ENCODE measurements around the gene KCNQ2.

Gene KCNQ2

DNA sequence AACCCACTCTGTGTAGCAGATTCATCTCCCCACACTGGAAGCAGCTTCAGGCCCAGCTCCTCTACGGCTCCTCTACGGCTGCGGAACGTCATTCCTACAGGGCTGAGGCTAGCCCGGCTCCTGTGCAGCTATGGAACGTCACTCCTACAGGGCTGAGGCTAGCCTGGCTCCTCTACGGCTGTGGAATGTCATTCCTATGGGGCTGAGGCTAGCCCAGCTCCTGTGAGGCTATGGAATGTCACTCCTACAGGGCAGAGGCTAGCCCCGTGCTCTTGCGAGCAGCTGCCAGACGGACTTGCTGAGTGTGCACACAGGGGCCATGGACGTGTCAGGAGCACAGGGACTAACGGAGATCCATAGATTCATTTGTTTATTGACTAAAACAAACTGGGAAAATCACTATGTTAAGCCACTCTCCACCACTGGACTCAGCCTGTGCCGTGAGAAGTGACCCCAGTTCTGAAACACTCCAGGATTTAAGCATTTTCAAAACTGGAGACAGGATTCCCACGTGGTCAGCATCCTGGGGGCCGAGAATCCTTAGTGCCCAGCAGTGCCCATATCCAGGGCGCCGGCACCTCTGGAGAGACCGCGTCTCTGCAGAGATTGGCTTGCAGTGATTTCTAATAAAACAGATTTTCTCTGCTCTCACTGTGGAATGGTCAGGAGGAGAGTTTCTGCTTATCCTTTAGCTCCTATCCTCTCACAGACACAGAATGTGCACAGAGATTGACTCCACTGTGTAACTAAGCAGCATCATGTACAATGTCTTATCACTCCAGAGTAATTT, 5.0 kb downstream of the KCNQ2 start:
- no peaks in the 10 kb centered on the region for H4K20me1 ChIP-seq (ENCODE audit: insufficient read depth, low read length)
- no peaks in the 10 kb centered on the region for H3K36me3 ChIP-seq (ENCODE audit: insufficient read depth, low read length)
- no peak overlapping the region for H3K4me2 ChIP-seq (ENCODE audit: low read length)

DNA sequence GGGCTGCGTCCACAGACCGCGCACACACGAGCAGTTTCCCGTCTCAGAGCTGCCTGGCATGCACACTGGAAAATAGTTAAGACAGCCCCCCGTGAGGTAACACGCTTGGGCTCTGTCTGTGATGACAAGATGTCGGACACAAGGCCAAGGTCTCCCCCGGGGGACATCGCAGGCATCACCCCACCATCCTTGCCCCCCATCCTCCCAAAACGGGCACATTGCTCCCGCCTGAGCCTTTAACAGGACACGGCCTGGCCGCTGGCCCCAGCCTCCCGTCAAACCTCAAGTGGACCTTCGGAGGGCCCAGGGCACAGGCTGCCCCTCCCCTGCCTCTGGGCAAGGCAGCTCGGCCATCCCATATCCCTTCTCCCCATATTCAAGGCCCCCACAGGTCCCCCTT, 5.6 kb downstream of the KCNQ2 start:
- H2AFZ ChIP-seq (ENCODE audit: low read length), result no peak overlapping the region
- H3K36me3 ChIP-seq (ENCODE audit: insufficient read depth, low read length), result no peaks in the 10 kb centered on the region
- no peak overlapping the region for H3K9ac ChIP-seq (ENCODE audit: low read length)
- no peaks in the 10 kb centered on the region for H3F3A ChIP-seq (ENCODE audit: insufficient read depth, low read length)
- no peaks in the 10 kb centered on the region for H3K79me2 ChIP-seq (ENCODE audit: insufficient read depth, low read length)
- H3K9me3 ChIP-seq (ENCODE audit: low read length), result no peaks in the 10 kb centered on the region
- no peak overlapping the region for H3K4me2 ChIP-seq (ENCODE audit: low read length)
- H3K4me1 ChIP-seq (ENCODE audit: insufficient read depth, low read length, severe bottlenecking), result no peaks in the 10 kb centered on the region
- H3K27me3 ChIP-seq (ENCODE audit: insufficient read depth, low read length), result peaks cover 8% of the 10 kb centered on the region; the same call in 1 of the 2 replicates
- H3K4me3 ChIP-seq (ENCODE audit: low read depth, low read length, poor library complexity, severe bottlenecking), result no peak overlapping the region
- no peaks in the 10 kb centered on the region for H3K9me2 ChIP-seq (ENCODE audit: low read depth, low read length)
- H3K27ac ChIP-seq (ENCODE audit: low read depth, low read length, poor library complexity, severe bottlenecking), result no peak overlapping the region
- no peaks in the 10 kb centered on the region for H4K20me1 ChIP-seq (ENCODE audit: insufficient read depth, low read length)
- TF ChIP-seq, protein P1, sequence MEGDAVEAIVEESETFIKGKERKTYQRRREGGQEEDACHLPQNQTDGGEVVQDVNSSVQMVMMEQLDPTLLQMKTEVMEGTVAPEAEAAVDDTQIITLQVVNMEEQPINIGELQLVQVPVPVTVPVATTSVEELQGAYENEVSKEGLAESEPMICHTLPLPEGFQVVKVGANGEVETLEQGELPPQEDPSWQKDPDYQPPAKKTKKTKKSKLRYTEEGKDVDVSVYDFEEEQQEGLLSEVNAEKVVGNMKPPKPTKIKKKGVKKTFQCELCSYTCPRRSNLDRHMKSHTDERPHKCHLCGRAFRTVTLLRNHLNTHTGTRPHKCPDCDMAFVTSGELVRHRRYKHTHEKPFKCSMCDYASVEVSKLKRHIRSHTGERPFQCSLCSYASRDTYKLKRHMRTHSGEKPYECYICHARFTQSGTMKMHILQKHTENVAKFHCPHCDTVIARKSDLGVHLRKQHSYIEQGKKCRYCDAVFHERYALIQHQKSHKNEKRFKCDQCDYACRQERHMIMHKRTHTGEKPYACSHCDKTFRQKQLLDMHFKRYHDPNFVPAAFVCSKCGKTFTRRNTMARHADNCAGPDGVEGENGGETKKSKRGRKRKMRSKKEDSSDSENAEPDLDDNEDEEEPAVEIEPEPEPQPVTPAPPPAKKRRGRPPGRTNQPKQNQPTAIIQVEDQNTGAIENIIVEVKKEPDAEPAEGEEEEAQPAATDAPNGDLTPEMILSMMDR (IDR thresholded peaks at IDR 0.05; ENCODE audit: low read length), result no peak
- TF ChIP-seq EZH2 (IDR thresholded peaks at IDR 0.05; ENCODE audit: borderline replicate concordance, low read length), result no peak

More for the DNA sequence above, 5.0 kb downstream of the KCNQ2 start:
- Histone ChIP-seq H3F3A (ENCODE audit: insufficient read depth, low read length) (no peaks in the 10 kb centered on the region), H3K27ac (ENCODE audit: low read depth, low read length, poor library complexity, severe bottlenecking) (no peak overlapping the region), H3K79me2 (ENCODE audit: insufficient read depth, low read length) (no peaks in the 10 kb centered on the region), H3K27me3 (ENCODE audit: insufficient read depth, low read length) (peaks cover 8% of the 10 kb centered on the region; the same call in 1 of the 2 replicates), H3K4me3 (ENCODE audit: low read depth, low read length, poor library complexity, severe bottlenecking) (no peak overlapping the region), H3K9me3 (ENCODE audit: low read length) (no peaks in the 10 kb centered on the region), H2AFZ (ENCODE audit: low read length) (no peak overlapping the region), H3K9me2 (ENCODE audit: low read depth, low read length) (no peaks in the 10 kb centered on the region), H3K4me1 (ENCODE audit: insufficient read depth, low read length, severe bottlenecking) (no peaks in the 10 kb centered on the region), H3K9ac (ENCODE audit: low read length) (no peak overlapping the region)
- TF ChIP-seq, protein P1 (IDR thresholded peaks at IDR 0.05; ENCODE audit: low read length), result no peak
- TF ChIP-seq EZH2 (IDR thresholded peaks at IDR 0.05; ENCODE audit: borderline replicate concordance, low read length), result no peak

- no peak overlapping the region for H2AFZ ChIP-seq (ENCODE audit: low read length)
- no peaks in the 10 kb centered on the region for H3K4me1 ChIP-seq (ENCODE audit: insufficient read depth, low read length, severe bottlenecking)
- no peak overlapping the region for H3K9ac ChIP-seq (ENCODE audit: low read length)
- no peaks in the 10 kb centered on the region for H3K9me2 ChIP-seq (ENCODE audit: low read depth, low read length)
- no peak overlapping the region for H3K4me2 ChIP-seq (ENCODE audit: low read length)
- no peaks in the 10 kb centered on the region for H4K20me1 ChIP-seq (ENCODE audit: insufficient read depth, low read length)
- H3K9me3 ChIP-seq (ENCODE audit: low read length), result no peaks in the 10 kb centered on the region
- no peaks in the 10 kb centered on the region for H3K79me2 ChIP-seq (ENCODE audit: insufficient read depth, low read length)
- H3F3A ChIP-seq (ENCODE audit: insufficient read depth, low read length), result no peaks in the 10 kb centered on the region
- no peak overlapping the region for H3K27ac ChIP-seq (ENCODE audit: low read depth, low read length, poor library complexity, severe bottlenecking)
- peaks cover 8% of the 10 kb centered on the region; the same call in 1 of the 2 replicates for H3K27me3 ChIP-seq (ENCODE audit: insufficient read depth, low read length)
- no peaks in the 10 kb centered on the region for H3K36me3 ChIP-seq (ENCODE audit: insufficient read depth, low read length)
- H3K4me3 ChIP-seq (ENCODE audit: low read depth, low read length, poor library complexity, severe bottlenecking), result no peak overlapping the region
- TF ChIP-seq, protein P1 (IDR thresholded peaks at IDR 0.05; ENCODE audit: low read length), result no peak
- no peak for TF ChIP-seq EZH2 (IDR thresholded peaks at IDR 0.05; ENCODE audit: borderline replicate concordance, low read length)
Measured at GRCh38 chr20:63466250-63466825, 6.1 kb downstream of the KCNQ2 start.
